Large intestine (tissue), 3 donors: ENCODE data around the gene CRACR2A. TPM values are rescaled to one million over a fixed set of nuclear protein-coding genes. Genes with fewer than 3 reads are reported as not detected.

Experiments
- DNase-seq, 2 donors: peaks; one replicate each; pipeline versions ENCODE4 v3.0.0 to v3.0.0-alpha.2; 2013
- H3K27ac ChIP-seq: one replicate; pipeline ENCODE4 v1.5.1; 2013; ENCODE audit warnings: low read length
- H3K27me3 ChIP-seq: 2 replicates; pipeline ENCODE4 v1.6.1; 2013; ENCODE audit warnings: low read length; ENCODE audit not compliant: control insufficient read depth, insufficient read depth
- H3K36me3 ChIP-seq: 2 replicates; pipeline ENCODE4 v1.6.1; 2013; ENCODE audit warnings: low read length; ENCODE audit not compliant: control insufficient read depth, insufficient read depth
- H3K4me1 ChIP-seq: one replicate; pipeline ENCODE4 v1.6.1; 2013; ENCODE audit warnings: low read length; ENCODE audit not compliant: control insufficient read depth, insufficient read depth
- H3K4me3 ChIP-seq: one replicate; pipeline ENCODE4 v1.5.1; 2013; ENCODE audit warnings: low read length
- H3K9me3 ChIP-seq: one replicate; pipeline ENCODE4 v1.6.1; 2013; ENCODE audit warnings: mild to moderate bottlenecking, low read depth, low read length, moderate library complexity; ENCODE audit not compliant: control insufficient read depth
- WGBS: methylation state at CpG from one replicate; pipeline ENCODE4 v1.1.5; 2013; ENCODE audit warnings: low lambda C conversion rate; ENCODE audit not compliant: insufficient coverage; 5-methylcytosine and 5-hydroxymethylcytosine counted together
- polyA plus RNA-seq: library from polyadenylated mRNA; unstranded; fragments of 120-200 nt; gene quantifications from one replicate; pipeline ENCODE4 v1.2.1, GENCODE V29; 2013

The CRACR2A gene
- polyA plus RNA-seq, 1 donor, result 12.5 TPM

GRCh38 chr12:3615862-3616261 lies 137.0 kb downstream of the CRACR2A start:
- no peaks in the 10 kb centered on the region for H3K4me1 ChIP-seq
- H3K36me3 ChIP-seq, result no peaks in the 10 kb centered on the region
- WGBS, result no CpG with 5 or more reads among the region's 5 CpGs
- H3K9me3 ChIP-seq, result no peaks in the 10 kb centered on the region
- H3K27ac ChIP-seq, result no peak overlapping the region
- H3K4me3 ChIP-seq, result no peak overlapping the region
- DNase-seq, result no peak
- no peaks in the 10 kb centered on the region for H3K27me3 ChIP-seq

DNA sequence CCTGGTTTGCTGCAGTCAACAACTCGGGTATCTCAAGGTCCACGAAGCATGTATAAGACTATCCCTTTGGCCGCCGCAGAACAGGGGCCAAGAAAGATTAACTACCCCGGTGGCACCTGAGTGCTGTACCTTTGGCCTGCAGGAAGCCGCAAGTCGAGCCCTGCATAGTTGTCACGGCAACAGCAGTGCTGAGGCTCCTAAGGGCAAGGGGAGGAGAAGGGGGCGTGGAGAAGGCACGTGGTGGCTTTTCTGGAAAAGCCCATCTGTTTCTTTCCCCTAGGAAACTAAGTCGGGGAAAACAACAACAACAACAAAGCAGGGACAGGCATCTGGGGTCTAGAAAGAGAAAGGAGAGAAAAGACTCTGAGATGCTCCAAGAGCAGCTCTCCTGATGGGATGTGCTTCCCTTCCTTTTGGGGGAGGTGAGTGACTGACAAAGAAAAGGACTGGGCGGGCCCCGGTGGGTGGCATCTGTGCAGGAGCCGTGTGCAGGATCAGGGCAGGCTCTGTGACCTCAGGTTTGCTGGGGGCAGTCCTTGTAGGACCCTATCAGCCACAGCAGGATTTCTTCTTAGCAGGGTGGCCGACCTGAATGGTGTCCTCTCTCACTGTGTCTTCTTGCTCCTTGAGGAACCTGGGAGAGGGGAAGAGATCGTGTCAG lies 138.0 kb downstream of the CRACR2A start:
- no peaks in the 10 kb centered on the region for H3K9me3 ChIP-seq
- no peak overlapping the region for H3K27ac ChIP-seq
- no CpG with 5 or more reads among the region's 16 CpGs for WGBS
- no peaks in the 10 kb centered on the region for H3K36me3 ChIP-seq
- H3K27me3 ChIP-seq, result no peaks in the 10 kb centered on the region
- no peak overlapping the region for H3K4me3 ChIP-seq
- no peak for DNase-seq
- H3K4me1 ChIP-seq, result no peaks in the 10 kb centered on the region

GRCh38 chr12:3613641-3614395 lies 139.1 kb downstream of the CRACR2A start:
- Histone ChIP-seq H3K4me1 (no peaks in the 10 kb centered on the region), H3K9me3 (no peaks in the 10 kb centered on the region), H3K36me3 (no peaks in the 10 kb centered on the region), H3K4me3 (no peak overlapping the region), H3K27ac (no peak overlapping the region), H3K27me3 (no peaks in the 10 kb centered on the region)
- 94% methylated on average over 2 of the region's 13 CpGs for WGBS
- DNase-seq, result no peak

- Histone ChIP-seq H3K27me3 (peaks cover 3% of the 10 kb centered on the region), H3K27ac (no peak overlapping the region), H3K4me3 (no peak overlapping the region), H3K4me1 (no peaks in the 10 kb centered on the region), H3K36me3 (no peaks in the 10 kb centered on the region), H3K9me3 (no peaks in the 10 kb centered on the region)
- DNase-seq, result no peak
- WGBS, result 67% methylated on average over 1 of the region's 8 CpGs
These were observed 140.8 kb downstream of the CRACR2A start for GRCh38 chr12:3611860-3612703.

GRCh38 chr12:3607821-3608220 lies 145.1 kb downstream of the CRACR2A start:
- Histone ChIP-seq H3K36me3 (no peaks in the 10 kb centered on the region), H3K4me1 (no peaks in the 10 kb centered on the region), H3K4me3 (no peak overlapping the region), H3K27ac (no peak overlapping the region), H3K27me3 (peaks cover 25% of the 10 kb centered on the region), H3K9me3 (no peaks in the 10 kb centered on the region)
- DNase-seq, result no peak
- no CpG with 5 or more reads among the region's 4 CpGs for WGBS

- no peak for DNase-seq
These were observed 145.7 kb downstream of the CRACR2A start for GRCh38 chr12:3607039-3607720.

DNA sequence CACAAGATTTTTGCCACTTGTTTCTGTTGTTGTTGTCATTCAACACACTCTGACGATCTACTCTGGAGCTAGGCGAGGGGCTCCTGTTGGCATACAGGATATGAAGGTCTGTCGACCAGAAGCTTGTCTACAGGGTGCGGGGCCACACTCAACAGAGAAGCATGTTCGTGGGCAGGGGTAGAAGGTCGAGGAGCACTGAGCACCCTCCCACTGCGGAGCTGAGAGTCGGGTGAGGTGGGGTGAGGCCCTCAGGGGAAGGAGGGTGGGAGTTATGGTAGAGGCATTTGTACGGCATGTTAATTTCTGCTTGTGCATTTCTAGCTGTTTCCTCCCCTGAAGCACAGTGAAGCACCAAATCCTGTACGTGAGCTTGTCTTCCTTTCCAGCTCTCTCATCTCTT lies 146.8 kb downstream of the CRACR2A start:
- 60% methylated on average over 2 of the region's 10 CpGs for WGBS
- Histone ChIP-seq H3K4me1 (no peaks in the 10 kb centered on the region), H3K27me3 (peaks cover 33% of the 10 kb centered on the region), H3K36me3 (no peaks in the 10 kb centered on the region), H3K9me3 (no peaks in the 10 kb centered on the region), H3K4me3 (no peak overlapping the region), H3K27ac (no peak overlapping the region)
- DNase-seq, result no peak

More at GRCh38 chr12:3607039-3607720, 145.7 kb downstream of the CRACR2A start:
- H3K27me3 ChIP-seq, result peaks cover 31% of the 10 kb centered on the region
- no CpG with 5 or more reads among the region's 9 CpGs for WGBS
- no peaks in the 10 kb centered on the region for H3K36me3 ChIP-seq
- H3K9me3 ChIP-seq, result no peaks in the 10 kb centered on the region
- no peak overlapping the region for H3K4me3 ChIP-seq
- H3K4me1 ChIP-seq, result no peaks in the 10 kb centered on the region
- no peak overlapping the region for H3K27ac ChIP-seq

DNA sequence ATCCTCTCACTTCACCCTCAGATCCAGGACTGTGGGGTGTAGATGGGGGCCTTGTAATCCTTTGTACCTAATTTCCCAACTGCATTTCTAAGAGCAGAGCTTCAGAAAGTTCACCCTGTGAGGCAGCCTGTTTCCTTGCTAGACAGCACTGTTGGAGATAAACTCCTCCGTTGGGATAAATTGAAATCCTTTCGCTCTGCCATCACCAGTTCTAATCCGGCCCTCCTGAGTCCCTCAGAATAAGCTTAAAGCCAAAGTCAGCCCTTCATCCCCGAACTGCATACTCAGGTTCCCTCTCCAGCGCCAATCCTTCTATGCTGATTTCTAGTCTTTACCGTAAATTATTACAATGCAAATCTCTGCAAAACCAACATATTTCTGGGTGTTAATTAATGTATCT lies 147.2 kb downstream of the CRACR2A start:
- no peaks in the 10 kb centered on the region for H3K4me1 ChIP-seq
- DNase-seq, result no peak
- H3K27ac ChIP-seq, result no peak overlapping the region
- H3K36me3 ChIP-seq, result no peaks in the 10 kb centered on the region
- no peaks in the 10 kb centered on the region for H3K9me3 ChIP-seq
- H3K27me3 ChIP-seq, result peaks cover 35% of the 10 kb centered on the region
- WGBS, result no CpG with 5 or more reads among the region's 6 CpGs
- no peak overlapping the region for H3K4me3 ChIP-seq

- Histone ChIP-seq H3K4me1 (no peaks in the 10 kb centered on the region), H3K27me3 (peaks cover 35% of the 10 kb centered on the region), H3K36me3 (no peaks in the 10 kb centered on the region), H3K4me3 (no peak overlapping the region), H3K27ac (no peak overlapping the region), H3K9me3 (no peaks in the 10 kb centered on the region)
- 30% methylated on average over 2 of the region's 13 CpGs for WGBS
- no peak for DNase-seq
These were observed 147.9 kb downstream of the CRACR2A start for GRCh38 chr12:3604748-3605586.
